Lung microvascular endothelial cell (primary cell): Measurements from ENCODE around the gene COL4A2. TPM values are rescaled to one million over a fixed set of nuclear protein-coding genes. Genes with fewer than 3 reads are reported as not detected.

Experiments used
- DNase-seq, 2 donors: peaks; one replicate each; pipeline versions ENCODE4 v3.0.0 to v3.0.0-alpha.2; 2010; ENCODE audit warnings: low read depth in 2 of 2
- total RNA-seq: library from RNA; depleted of rRNA; stranded (reverse); fragments of >200 nt; gene quantifications from 2 replicates; pipeline ENCODE4 v1.2.1, GENCODE V29; 2014

Gene COL4A2
- total RNA-seq, 1 donor from 2014 or later = 728 TPM

- no peak for DNase-seq
Measured at GRCh38 chr13:110290153-110290552, 16.9 kb upstream of the COL4A2 start.

- no peak for DNase-seq
Measured at GRCh38 chr13:110290826-110291225, 16.3 kb upstream of the COL4A2 start.

GRCh38 chr13:110291286-110291685 lies 15.8 kb upstream of the COL4A2 start:
- no peak for DNase-seq

- no peak for DNase-seq
Measured at GRCh38 chr13:110293037-110293436, 14.0 kb upstream of the COL4A2 start.

- DNase-seq = peak in 1 of 2 donors; percentile 85
Measured at GRCh38 chr13:110293649-110294048, 13.4 kb upstream of the COL4A2 start.

- no peak for DNase-seq
Measured at GRCh38 chr13:110294146-110294545, 12.9 kb upstream of the COL4A2 start.

- DNase-seq = no peak
Measured at GRCh38 chr13:110294622-110295021, 12.5 kb upstream of the COL4A2 start.

- DNase-seq = no peak
Measured at GRCh38 chr13:110297011-110297410, 10.1 kb upstream of the COL4A2 start.

GRCh38 chr13:110297766-110298504 lies 9.1 kb upstream of the COL4A2 start:
- DNase-seq = peak in 1 of 2 donors; percentile 69

GRCh38 chr13:110298505-110299282 lies 8.4 kb upstream of the COL4A2 start:
- DNase-seq = peak; percentile 58 to 69

GRCh38 chr13:110299283-110299840 lies 7.7 kb upstream of the COL4A2 start:
- DNase-seq = no peak

GRCh38 chr13:110300090-110300815 lies 6.8 kb upstream of the COL4A2 start:
- DNase-seq = no peak

- no peak for DNase-seq
Measured at GRCh38 chr13:110301083-110301482, 6.0 kb upstream of the COL4A2 start.

- DNase-seq = no peak
Measured at GRCh38 chr13:110301606-110302553, 5.2 kb upstream of the COL4A2 start.

GRCh38 chr13:110302997-110303396 lies 4.1 kb upstream of the COL4A2 start:
- DNase-seq = no peak

GRCh38 chr13:110303644-110304043 lies 3.4 kb upstream of the COL4A2 start:
- no peak for DNase-seq

- DNase-seq = peak; percentile 34 to 58
Measured at GRCh38 chr13:110304256-110304655, 2.8 kb upstream of the COL4A2 start.

- DNase-seq = no peak
Measured at GRCh38 chr13:110305001-110305400, 2.1 kb upstream of the COL4A2 start.

GRCh38 chr13:110305544-110305943 lies 1.5 kb upstream of the COL4A2 start:
- no peak for DNase-seq

- peak; percentile 51 to 55 for DNase-seq
Measured at GRCh38 chr13:110305949-110306339, 1.1 kb upstream of the COL4A2 start.
